Tibial artery (tissue), 4 donors: ENCODE results near the gene RNF167.

Experiments used
- DNase-seq, 2 donors: peaks; one replicate each; pipeline ENCODE4 v3.0.0-alpha.2; 2019
- H3K27ac ChIP-seq, 2 donors: fragments of 200-600 bp; sonication (generic) in 1 of 2; 1 replicate in 1 of 2; 2 replicates in 1 of 2; pipeline ENCODE4 v1.5.1; 2018 to 2019; ENCODE audit warnings: mild to moderate bottlenecking in 1 of 2
- H3K27me3 ChIP-seq, 2 donors: fragments of 200-600 bp; sonication (generic) in 1 of 2; one replicate each; pipeline versions ENCODE4 v1.5.1 to v1.6.0; 2016 to 2019
- H3K36me3 ChIP-seq, 3 donors: fragments of 200-600 bp; sonication (generic) in 2 of 3; one replicate each; pipeline ENCODE4 v1.5.1; 2016 to 2019; ENCODE audit warnings: mild to moderate bottlenecking in 2 of 3
- H3K4me1 ChIP-seq, 4 donors: fragments of 200-600 bp; sonication (generic) in 2 of 4; 1 replicate in 3 of 4; 2 replicates in 1 of 4; pipeline ENCODE4 v1.5.1; 2016 to 2019
- H3K4me3 ChIP-seq, 2 donors: fragments of 200-600 bp; sonication (generic) in 1 of 2; 1 replicate in 1 of 2; 2 replicates in 1 of 2; pipeline ENCODE4 v1.5.1; 2018 to 2019; ENCODE audit warnings: mild to moderate bottlenecking in 2 of 2
- H3K9me3 ChIP-seq, 3 donors: fragments of 200-600 bp; sonication (generic) in 1 of 3; one replicate each; pipeline ENCODE4 v1.5.1; 2016 to 2019
- CTCF ChIP-seq, 2 experiments: fragments of 200-600 bp in 1 of 2; fragments of 450-650 bp in 1 of 2; IDR thresholded peaks; one replicate each; pipeline ENCODE4 v1.5.1; 2017 to 2019; ENCODE audit warnings: antibody characterized with exemption in 2 of 2, mild to moderate bottlenecking in 1 of 2, moderate library complexity in 1 of 2
- intact Hi-C: fragments of 100-400 bp; cut with DNase I; formaldehyde crosslinking; loops from one replicate; pipeline ENCODE4 v1.15.0; 2023; ENCODE audit warnings: low total_unique reads

The RNF167 gene

GRCh38 chr17:4969047-4969550 lies 29.0 kb downstream of the RNF167 start:
- intact Hi-C loops = no loop called here
- no peak for DNase-seq

GRCh38 chr17:4969551-4970173 lies 29.6 kb downstream of the RNF167 start:
- H3K4me1 ChIP-seq = peaks cover 0 to 35% (median 34%) of the 10 kb centered on the region in 4 donors
- no peak for DNase-seq
- TF ChIP-seq CTCF (IDR thresholded peaks at IDR 0.05) = no peak
- peaks cover 15 to 50% (median 44%) of the 10 kb centered on the region in 3 donors for H3K36me3 ChIP-seq
- H3K9me3 ChIP-seq = no peaks in the 10 kb centered on the region
- H3K4me3 ChIP-seq = peak overlapping the region in 1 of 2 donors; percentile 66
- no peaks in the 10 kb centered on the region for H3K27me3 ChIP-seq
- peak overlapping the region; percentile 90 to 92 for H3K27ac ChIP-seq
- intact Hi-C loops = no loop called here

More at GRCh38 chr17:4969047-4969550, 29.0 kb downstream of the RNF167 start:
- Histone ChIP-seq H3K4me1 (peaks cover 0 to 34% (median 32%) of the 10 kb centered on the region in 4 donors), H3K27me3 (no peaks in the 10 kb centered on the region), H3K4me3 (peak overlapping the region; percentile 66 to 75), H3K36me3 (peaks cover 15 to 44% (median 38%) of the 10 kb centered on the region in 3 donors), H3K9me3 (no peaks in the 10 kb centered on the region), H3K27ac (peak overlapping the region; percentile 90 to 92)
- TF ChIP-seq CTCF (IDR thresholded peaks at IDR 0.05) = no peak

GRCh38 chr17:4970273-4970672 lies 30.2 kb downstream of the RNF167 start:
- intact Hi-C loops = no loop called here
- DNase-seq = no peak
- peaks cover 0 to 35% (median 34%) of the 10 kb centered on the region in 4 donors for H3K4me1 ChIP-seq

GRCh38 chr17:4971826-4972225 lies 31.8 kb downstream of the RNF167 start:
- Histone ChIP-seq H3K4me1 (peaks cover 0 to 24% (median 22%) of the 10 kb centered on the region in 4 donors), H3K4me3 (no peak overlapping the region), H3K36me3 (peaks cover 20 to 68% (median 51%) of the 10 kb centered on the region in 3 donors), H3K27ac (no peak overlapping the region), H3K27me3 (no peaks in the 10 kb centered on the region), H3K9me3 (no peaks in the 10 kb centered on the region)
- no peak for TF ChIP-seq CTCF (IDR thresholded peaks at IDR 0.05)
- intact Hi-C loops = no loop called here
- no peak for DNase-seq

More at GRCh38 chr17:4970273-4970672, 30.2 kb downstream of the RNF167 start:
- peaks cover 15 to 54% (median 45%) of the 10 kb centered on the region in 3 donors for H3K36me3 ChIP-seq
- no peaks in the 10 kb centered on the region for H3K27me3 ChIP-seq
- H3K27ac ChIP-seq = peak overlapping the region; percentile 90 to 92
- H3K4me3 ChIP-seq = no peak overlapping the region
- H3K9me3 ChIP-seq = no peaks in the 10 kb centered on the region
- no peak for TF ChIP-seq CTCF (IDR thresholded peaks at IDR 0.05)

- no peaks in the 10 kb centered on the region for H3K27me3 ChIP-seq
- no peak for DNase-seq
- peaks cover 25 to 73% (median 56%) of the 10 kb centered on the region in 3 donors for H3K36me3 ChIP-seq
- H3K9me3 ChIP-seq = no peaks in the 10 kb centered on the region
- no peak for TF ChIP-seq CTCF (IDR thresholded peaks at IDR 0.05)
- H3K4me3 ChIP-seq = no peak overlapping the region
- peaks cover 0 to 24% (median 22%) of the 10 kb centered on the region in 4 donors for H3K4me1 ChIP-seq
- H3K27ac ChIP-seq = peak overlapping the region; percentile 5 to 6
- intact Hi-C loops = no loop called here
These were observed 32.3 kb downstream of the RNF167 start for GRCh38 chr17:4972322-4972721.
